Left hindlimb (tissue), 1 donor: ENCODE measurements around the gene SH3RF3.
A peak's percentile ranks its signal among the peaks of the same experiment; 100 is the strongest.

ENCODE experiments used
- DNase-seq: peaks from one replicate; pipeline ENCODE4 v3.0.0-alpha.2; 2018

SH3RF3 gene

GRCh38 chr2:109486711-109487535 lies 357.9 kb downstream of the SH3RF3 start:
- DNase-seq, result no peak

DNA sequence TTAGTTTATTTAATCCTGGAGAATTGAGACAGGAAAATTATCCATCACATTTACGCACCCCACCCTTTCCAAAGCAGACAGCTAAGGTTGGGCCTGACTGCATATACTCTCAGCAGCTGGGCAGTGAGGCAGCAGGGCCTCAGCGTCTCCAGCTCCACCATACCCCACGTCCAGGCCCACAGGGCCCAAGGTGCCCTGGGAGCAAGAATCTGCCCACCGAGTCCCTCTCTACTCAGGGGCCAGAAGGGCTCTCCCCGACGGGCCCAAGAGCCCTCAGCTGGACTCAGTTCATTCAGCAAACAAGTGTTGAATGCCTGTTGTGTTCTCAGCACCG lies 358.5 kb downstream of the SH3RF3 start:
- no peak for DNase-seq

GRCh38 chr2:109487871-109488655 lies 359.1 kb downstream of the SH3RF3 start:
- no peak for DNase-seq

- no peak for DNase-seq
Observed at GRCh38 chr2:109489296-109489695, 360.3 kb downstream of the SH3RF3 start.

- DNase-seq, result no peak
Observed at GRCh38 chr2:109493176-109493935, 364.4 kb downstream of the SH3RF3 start.

- DNase-seq, result no peak
Observed at GRCh38 chr2:109494351-109494750, 365.3 kb downstream of the SH3RF3 start.

GRCh38 chr2:109497463-109497862 lies 368.5 kb downstream of the SH3RF3 start:
- no peak for DNase-seq

DNA sequence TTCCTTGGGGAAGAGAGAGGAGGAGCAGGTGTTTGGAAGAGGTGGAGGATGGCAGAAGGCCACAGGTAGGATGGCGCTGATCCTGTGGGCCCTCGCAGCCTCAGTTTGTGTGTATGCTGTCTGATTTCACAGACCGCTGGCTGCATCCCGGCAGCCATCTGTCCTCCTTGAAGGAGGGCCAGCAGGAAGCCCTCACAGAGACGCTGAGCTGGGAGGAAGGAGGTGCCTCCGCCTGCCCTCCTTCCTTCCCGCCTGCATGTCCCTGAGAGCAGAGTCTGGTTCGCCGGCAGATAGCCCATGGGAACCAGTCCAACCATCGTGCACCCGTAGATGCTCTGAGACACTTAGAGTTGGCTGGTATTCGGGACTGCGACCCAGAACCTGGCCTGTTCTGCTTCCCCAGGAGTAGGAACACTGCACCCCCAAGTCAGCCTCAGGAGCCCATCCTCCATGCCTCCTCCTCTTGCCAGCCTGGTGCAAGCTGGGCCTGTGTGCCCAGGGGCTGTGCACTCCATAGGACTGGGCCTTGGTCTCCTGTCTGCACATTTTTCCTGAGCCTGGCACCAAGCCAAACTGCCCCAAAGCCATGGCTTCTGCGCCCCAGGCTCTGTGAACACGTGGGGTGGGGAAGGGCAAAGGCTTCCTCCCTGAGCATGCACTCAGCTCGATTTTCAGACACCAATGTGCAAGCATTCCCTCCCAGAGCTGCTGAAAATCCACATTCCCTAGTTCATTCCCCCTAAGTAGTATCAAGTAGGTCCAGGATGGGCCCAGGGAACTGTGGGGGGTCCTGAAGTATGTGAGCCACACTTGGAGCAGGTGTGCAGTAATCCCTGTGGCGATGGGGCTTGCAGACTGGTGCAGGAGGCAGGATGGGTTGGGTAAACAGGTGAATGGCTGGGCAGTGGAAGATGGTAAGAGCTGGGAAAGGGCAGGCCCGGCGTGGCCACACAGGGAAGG lies 369.2 kb downstream of the SH3RF3 start:
- DNase-seq, result no peak

GRCh38 chr2:109498906-109499305 lies 369.9 kb downstream of the SH3RF3 start:
- DNase-seq, result no peak

DNA sequence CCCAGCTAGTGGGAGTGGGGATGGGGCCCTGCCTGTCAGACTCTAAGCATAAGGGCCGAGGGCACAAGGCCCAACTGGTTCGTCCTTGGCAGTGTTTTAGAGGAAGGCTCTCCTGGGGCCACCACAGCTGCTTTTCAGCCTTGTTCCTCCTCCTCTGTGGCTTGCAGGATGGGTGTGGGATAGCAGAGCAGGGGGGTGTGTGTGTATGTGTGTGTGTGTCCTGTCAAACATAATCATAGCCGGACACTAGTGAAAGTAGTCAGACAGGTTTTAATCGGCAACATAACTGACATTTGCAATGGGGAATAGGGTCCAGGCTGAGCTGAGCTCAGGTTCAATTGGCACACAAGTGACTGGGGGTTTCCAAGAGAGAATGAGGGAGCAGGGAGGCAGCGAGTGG lies 370.6 kb downstream of the SH3RF3 start:
- DNase-seq, result no peak

GRCh38 chr2:109500910-109501309 lies 371.9 kb downstream of the SH3RF3 start:
- DNase-seq, result no peak

DNA sequence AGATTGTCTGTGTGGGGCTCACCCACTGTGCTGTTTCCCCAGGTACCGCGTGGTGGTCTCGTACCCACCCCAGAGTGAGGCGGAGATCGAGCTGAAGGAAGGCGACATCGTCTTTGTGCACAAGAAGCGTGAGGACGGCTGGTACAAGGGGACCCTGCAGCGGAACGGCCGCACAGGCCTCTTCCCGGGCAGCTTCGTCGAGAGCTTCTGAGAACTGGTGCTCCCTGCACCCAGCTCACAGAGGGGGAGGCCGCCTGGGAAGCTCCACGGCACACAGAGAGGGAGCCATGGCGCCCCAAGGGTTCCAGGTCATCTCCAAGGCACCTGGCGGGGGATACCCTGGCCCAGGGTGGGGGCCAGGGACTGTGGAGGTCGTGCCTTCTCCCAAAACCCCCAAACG lies 372.5 kb downstream of the SH3RF3 start:
- DNase-seq, result no peak

- no peak for DNase-seq
Observed at GRCh38 chr2:109503191-109503590, 374.2 kb downstream of the SH3RF3 start.

- DNase-seq, result no peak
Observed at GRCh38 chr2:109507217-109507616, 378.2 kb downstream of the SH3RF3 start.

GRCh38 chr2:109507828-109508227 lies 378.8 kb downstream of the SH3RF3 start:
- DNase-seq, result no peak

- no peak for DNase-seq
Observed at GRCh38 chr2:109508556-109508955, 379.6 kb downstream of the SH3RF3 start.

GRCh38 chr2:109510136-109511028 lies 381.4 kb downstream of the SH3RF3 start:
- DNase-seq, result peak; percentile 78

- DNase-seq, result no peak
Observed at GRCh38 chr2:109511168-109511567, 382.2 kb downstream of the SH3RF3 start.

GRCh38 chr2:109512076-109512475 lies 383.1 kb downstream of the SH3RF3 start:
- no peak for DNase-seq

DNA sequence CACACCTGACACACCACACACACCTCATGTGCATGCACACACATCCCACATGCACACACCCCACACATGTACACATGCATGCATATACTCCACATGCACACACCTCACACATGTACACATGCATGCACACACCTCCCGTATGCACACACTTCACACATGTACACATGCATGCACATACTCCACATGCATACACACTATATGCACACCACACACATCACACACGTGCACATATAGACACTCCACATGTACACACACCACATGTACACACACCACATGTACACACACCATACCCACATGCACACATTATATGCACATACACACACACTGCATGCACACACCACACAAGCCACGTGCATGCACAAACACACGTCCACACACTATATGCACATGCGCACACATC lies 384.2 kb downstream of the SH3RF3 start:
- DNase-seq, result no peak
